SK-N-SH (cell line): ENCODE measurements around the gene ZSWIM5. TPM values are rescaled to one million over a fixed set of nuclear protein-coding genes. Genes with fewer than 3 reads are reported as not detected.
"Not testable (repeated sequence)": the region's sequence is repeated elsewhere in the genome, so short reads cannot be mapped to it uniquely, and the experiment has no call there.

ENCODE experiments used
- CTCF ChIA-PET: fragments of 300-600, 350-600 bp; formaldehyde crosslinking; extraction: SDS; loops from one replicate; lab custom pipeline; 2021; lab: Yijun Ruan, JAX
- POLR2A ChIA-PET: fragments of 350-600 bp; sonication (Branson Sonifier 250); formaldehyde crosslinking; extraction: SDS; loops from one replicate; lab custom pipeline; 2020; ENCODE audit warnings: antibody characterized with exemption, inconsistent platforms; lab: Yijun Ruan, JAX
- DNase-seq: peaks from one replicate; pipeline ENCODE4 v3.0.0; 2012
- H2AFZ ChIP-seq: fragments of 200-600 bp; sonication (generic); 2 replicates; pipeline ENCODE4 v1.8.1; 2016; ENCODE audit warnings: antibody characterized with exemption, mild to moderate bottlenecking, low read depth
- H3F3A ChIP-seq: fragments of 200-600 bp; sonication (generic); replicated peaks from 2 replicates; pipeline ENCODE3; 2016; ENCODE audit warnings: antibody characterized with exemption, mild to moderate bottlenecking; ENCODE audit not compliant: insufficient read depth
- H3K27ac ChIP-seq, 2 experiments: fragments of 200-500 bp in 1 of 2; fragments of 200-600 bp in 1 of 2; sonication (Bioruptor generic) in 1 of 2; sonication (generic), shearing (Covaris generic) in 1 of 2; 2 replicates each; pipeline versions ENCODE4 v1.5.1 to v1.6.1; 2014 to 2016; ENCODE audit warnings: low read depth in 2 of 2, inconsistent platforms in 1 of 2, low read length in 1 of 2, mild to moderate bottlenecking in 1 of 2, mixed read lengths in 1 of 2
- H3K27me3 ChIP-seq: fragments of 200-600 bp; sonication (generic), shearing (Covaris generic); 2 replicates; pipeline ENCODE4 v1.6.1; 2016; ENCODE audit warnings: mixed run types; ENCODE audit not compliant: insufficient read depth
- H3K36me3 ChIP-seq, 2 experiments: fragments of 200-500 bp in 1 of 2; fragments of 200-600 bp in 1 of 2; sonication (Bioruptor generic) in 1 of 2; sonication (generic) in 1 of 2; replicated peaks in 1 of 2; 2 replicates each; pipeline versions ENCODE3 to v1.5.1; 2014 to 2016; ENCODE audit warnings: low read length in 1 of 2, mild to moderate bottlenecking in 1 of 2; ENCODE audit not compliant: insufficient read depth in 2 of 2, control insufficient read depth in 1 of 2
- H3K4me1 ChIP-seq, 2 experiments: fragments of 200-500 bp in 1 of 2; fragments of 200-600 bp in 1 of 2; sonication (Bioruptor generic) in 1 of 2; sonication (generic), shearing (Covaris generic) in 1 of 2; 2 replicates each; pipeline versions ENCODE4 v1.5.1 to v1.6.1; 2014 to 2016; ENCODE audit warnings: low read depth in 1 of 2, low read length in 1 of 2, mixed run types in 1 of 2; ENCODE audit not compliant: insufficient read depth in 2 of 2, control insufficient read depth in 1 of 2
- H3K4me2 ChIP-seq: fragments of 200-600 bp; sonication (generic), shearing (Covaris generic); 2 replicates; pipeline ENCODE4 v1.6.1; 2017; ENCODE audit warnings: mixed run types
- H3K4me3 ChIP-seq, 2 experiments: fragments of 200-500 bp in 1 of 2; fragments of 200-600 bp in 1 of 2; sonication (Bioruptor generic) in 1 of 2; sonication (generic), shearing (Covaris generic) in 1 of 2; 2 replicates each; pipeline versions ENCODE4 v1.5.1 to v1.8.1; 2014 to 2016; ENCODE audit warnings: low read depth in 2 of 2, inconsistent platforms in 1 of 2, low read length in 1 of 2, mild to moderate bottlenecking in 1 of 2, mixed read lengths in 1 of 2, moderate library complexity in 1 of 2
- H3K79me2 ChIP-seq: fragments of 200-600 bp; sonication (generic); 2 replicates; pipeline ENCODE4 v1.8.1; 2017; ENCODE audit warnings: mild to moderate bottlenecking; ENCODE audit not compliant: insufficient read depth
- H3K9ac ChIP-seq: fragments of 200-600 bp; sonication (generic); 2 replicates; pipeline ENCODE4 v1.6.1; 2017; ENCODE audit warnings: mixed run types
- H3K9me2 ChIP-seq: fragments of 200-600 bp; sonication (generic); 2 replicates; pipeline ENCODE4 v1.6.1; 2017; ENCODE audit warnings: mixed run types
- H3K9me3 ChIP-seq: fragments of 200-600 bp; sonication (generic); 2 replicates; pipeline ENCODE4 v1.6.1; 2017; ENCODE audit warnings: mixed run types, mild to moderate bottlenecking, moderate library complexity
- H4K20me1 ChIP-seq: fragments of 200-600 bp; sonication (generic); 2 replicates; pipeline ENCODE4 v1.6.1; 2017; ENCODE audit warnings: mild to moderate bottlenecking, mixed run types; ENCODE audit not compliant: insufficient read depth
- ELF1 ChIP-seq: IDR thresholded peaks from 2 replicates; pipeline ENCODE4 v1.4.0; 2012
- EZH2phosphoT487 ChIP-seq: fragments of 200-600 bp; sonication (generic); IDR thresholded peaks from 2 replicates; pipeline ENCODE4 v1.6.1; 2017; ENCODE audit warnings: low read depth, mixed run types, mild to moderate bottlenecking, antibody characterized with exemption, moderate library complexity, borderline replicate concordance
- FOXJ3 ChIP-seq: sonication (generic); formaldehyde crosslinking; IDR thresholded peaks from 2 replicates; pipeline ENCODE4 v1.5.1; 2020; ENCODE audit warnings: mild to moderate bottlenecking, missing genetic modification reagents
- FOXM1 ChIP-seq: IDR thresholded peaks from 2 replicates; pipeline ENCODE4 v1.4.0; 2012; ENCODE audit warnings: low read depth, mild to moderate bottlenecking
- GATA2 ChIP-seq: sonication (generic); formaldehyde crosslinking; IDR thresholded peaks from 2 replicates; pipeline ENCODE4 v1.5.0; 2020; ENCODE audit warnings: mild to moderate bottlenecking, missing genetic modification reagents
- IRF3 ChIP-seq: fragments of 150-350 bp; IDR thresholded peaks from 2 replicates; pipeline ENCODE4 v1.6.1; 2016; ENCODE audit warnings: mild to moderate bottlenecking, low read depth, low read length
- NFIC ChIP-seq: IDR thresholded peaks from 2 replicates; pipeline ENCODE4 v1.4.0; 2012; ENCODE audit warnings: borderline replicate concordance
- NRF1 ChIP-seq: IDR thresholded peaks from 2 replicates; pipeline ENCODE4 v1.6.1; 2012; ENCODE audit warnings: low read depth, mild to moderate bottlenecking, low read length
- POLR2AphosphoS5 ChIP-seq: IDR thresholded peaks from 2 replicates; pipeline ENCODE4 v1.6.1; 2012; ENCODE audit warnings: low read depth, low read length
- RAD21 ChIP-seq: IDR thresholded peaks from 2 replicates; pipeline ENCODE4 v1.6.1; 2012; ENCODE audit warnings: mild to moderate bottlenecking, low read length
- RFX5 ChIP-seq: IDR thresholded peaks from 2 replicates; pipeline ENCODE4 v1.6.1; 2012; ENCODE audit warnings: mild to moderate bottlenecking, improper control_type of control experiment, low read length
- RXRA ChIP-seq: IDR thresholded peaks from 2 replicates; pipeline ENCODE4 v1.4.0; 2012; ENCODE audit warnings: low read depth, mild to moderate bottlenecking, borderline replicate concordance
- SIN3A ChIP-seq: IDR thresholded peaks from 2 replicates; pipeline ENCODE4 v1.6.1; 2012; ENCODE audit warnings: low read depth, mild to moderate bottlenecking, low read length, moderate library complexity, borderline replicate concordance
- TAF1 ChIP-seq: IDR thresholded peaks from 2 replicates; pipeline ENCODE4 v1.6.1; 2012; ENCODE audit warnings: low read depth, mild to moderate bottlenecking, low read length, moderate library complexity, borderline replicate concordance
- TCF12 ChIP-seq: IDR thresholded peaks from 2 replicates; pipeline ENCODE4 v1.4.0; 2012
- YY1 ChIP-seq: IDR thresholded peaks from 2 replicates; pipeline ENCODE4 v1.4.0; 2012; ENCODE audit warnings: low read depth, mild to moderate bottlenecking
- ZBTB33 ChIP-seq: IDR thresholded peaks from 2 replicates; pipeline ENCODE4 v1.4.0; 2012; ENCODE audit warnings: low read depth, borderline replicate concordance
- WGBS: methylation state at CpG from one replicate; pipeline ENCODE4 v1.1.6; 2017; ENCODE audit warnings: low lambda C conversion rate; 5-methylcytosine and 5-hydroxymethylcytosine counted together
- polyA plus RNA-seq, 3 experiments: library from polyadenylated mRNA; depleted of rRNA; stranded (reverse); fragments of >200 nt; gene quantifications; 2 replicates each; pipeline ENCODE4 v1.2.3, GENCODE V29; 2012
- TF ChIP-seq, protein P1 (sequence below): IDR thresholded peaks from 2 replicates; pipeline ENCODE4 v1.4.0; 2012; ENCODE audit warnings: low read depth
- TF ChIP-seq, protein P2 (sequence below): IDR thresholded peaks from 2 replicates; pipeline ENCODE4 v1.6.1; 2012; ENCODE audit warnings: mild to moderate bottlenecking, low read depth, low read length, moderate library complexity
- TF ChIP-seq, protein P3 (sequence below): fragments of 200-600 bp; sonication (generic); IDR thresholded peaks from 2 replicates; pipeline ENCODE4 v1.6.1; 2017; ENCODE audit warnings: antibody characterized with exemption, mild to moderate bottlenecking, moderate library complexity

ZSWIM5 gene
- polyA plus RNA-seq, 1 of the 3 experiments (the other 2 are of a cell fraction), result 0.07 TPM

GRCh38 chr1:45225598-45225997 is 19.2 kb upstream of the ZSWIM5 start:
- Histone ChIP-seq H3K9me2 (no peaks in the 10 kb centered on the region), H3K79me2 (no peaks in the 10 kb centered on the region), H4K20me1 (no peaks in the 10 kb centered on the region), H2AFZ (no peak overlapping the region), H3F3A (no peaks in the 10 kb centered on the region), H3K27ac (no peak overlapping the region), H3K4me1 (no peaks in the 10 kb centered on the region), H3K4me2 (no peak overlapping the region), H3K4me3 (no peak overlapping the region), H3K27me3 (no peaks in the 10 kb centered on the region), H3K9ac (no peak overlapping the region), H3K9me3 (no peaks in the 10 kb centered on the region), H3K36me3 (no peaks in the 10 kb centered on the region)
- CTCF ChIA-PET, result no interaction called here
- POLR2A ChIA-PET, result no interaction called here
- DNase-seq, result no peak
- TF ChIP-seq ELF1 (no peak), GATA2 (CRISPR knock-in tag) (no peak), RFX5 (no peak), NFIC (no peak), RAD21 (no peak), YY1 (no peak), FOXJ3 (CRISPR knock-in tag) (no peak), RXRA (no peak), ZBTB33 (no peak), IRF3 (no peak), TCF12 (no peak), POLR2AphosphoS5 (no peak), EZH2phosphoT487 (no peak), TAF1 (no peak), NRF1 (no peak), FOXM1 (no peak), SIN3A (no peak)
- TF ChIP-seq, protein P1, sequence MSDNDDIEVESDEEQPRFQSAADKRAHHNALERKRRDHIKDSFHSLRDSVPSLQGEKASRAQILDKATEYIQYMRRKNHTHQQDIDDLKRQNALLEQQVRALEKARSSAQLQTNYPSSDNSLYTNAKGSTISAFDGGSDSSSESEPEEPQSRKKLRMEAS, result no peak
- TF ChIP-seq, protein P2, sequence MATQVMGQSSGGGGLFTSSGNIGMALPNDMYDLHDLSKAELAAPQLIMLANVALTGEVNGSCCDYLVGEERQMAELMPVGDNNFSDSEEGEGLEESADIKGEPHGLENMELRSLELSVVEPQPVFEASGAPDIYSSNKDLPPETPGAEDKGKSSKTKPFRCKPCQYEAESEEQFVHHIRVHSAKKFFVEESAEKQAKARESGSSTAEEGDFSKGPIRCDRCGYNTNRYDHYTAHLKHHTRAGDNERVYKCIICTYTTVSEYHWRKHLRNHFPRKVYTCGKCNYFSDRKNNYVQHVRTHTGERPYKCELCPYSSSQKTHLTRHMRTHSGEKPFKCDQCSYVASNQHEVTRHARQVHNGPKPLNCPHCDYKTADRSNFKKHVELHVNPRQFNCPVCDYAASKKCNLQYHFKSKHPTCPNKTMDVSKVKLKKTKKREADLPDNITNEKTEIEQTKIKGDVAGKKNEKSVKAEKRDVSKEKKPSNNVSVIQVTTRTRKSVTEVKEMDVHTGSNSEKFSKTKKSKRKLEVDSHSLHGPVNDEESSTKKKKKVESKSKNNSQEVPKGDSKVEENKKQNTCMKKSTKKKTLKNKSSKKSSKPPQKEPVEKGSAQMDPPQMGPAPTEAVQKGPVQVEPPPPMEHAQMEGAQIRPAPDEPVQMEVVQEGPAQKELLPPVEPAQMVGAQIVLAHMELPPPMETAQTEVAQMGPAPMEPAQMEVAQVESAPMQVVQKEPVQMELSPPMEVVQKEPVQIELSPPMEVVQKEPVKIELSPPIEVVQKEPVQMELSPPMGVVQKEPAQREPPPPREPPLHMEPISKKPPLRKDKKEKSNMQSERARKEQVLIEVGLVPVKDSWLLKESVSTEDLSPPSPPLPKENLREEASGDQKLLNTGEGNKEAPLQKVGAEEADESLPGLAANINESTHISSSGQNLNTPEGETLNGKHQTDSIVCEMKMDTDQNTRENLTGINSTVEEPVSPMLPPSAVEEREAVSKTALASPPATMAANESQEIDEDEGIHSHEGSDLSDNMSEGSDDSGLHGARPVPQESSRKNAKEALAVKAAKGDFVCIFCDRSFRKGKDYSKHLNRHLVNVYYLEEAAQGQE, result no peak
- TF ChIP-seq, protein P3, sequence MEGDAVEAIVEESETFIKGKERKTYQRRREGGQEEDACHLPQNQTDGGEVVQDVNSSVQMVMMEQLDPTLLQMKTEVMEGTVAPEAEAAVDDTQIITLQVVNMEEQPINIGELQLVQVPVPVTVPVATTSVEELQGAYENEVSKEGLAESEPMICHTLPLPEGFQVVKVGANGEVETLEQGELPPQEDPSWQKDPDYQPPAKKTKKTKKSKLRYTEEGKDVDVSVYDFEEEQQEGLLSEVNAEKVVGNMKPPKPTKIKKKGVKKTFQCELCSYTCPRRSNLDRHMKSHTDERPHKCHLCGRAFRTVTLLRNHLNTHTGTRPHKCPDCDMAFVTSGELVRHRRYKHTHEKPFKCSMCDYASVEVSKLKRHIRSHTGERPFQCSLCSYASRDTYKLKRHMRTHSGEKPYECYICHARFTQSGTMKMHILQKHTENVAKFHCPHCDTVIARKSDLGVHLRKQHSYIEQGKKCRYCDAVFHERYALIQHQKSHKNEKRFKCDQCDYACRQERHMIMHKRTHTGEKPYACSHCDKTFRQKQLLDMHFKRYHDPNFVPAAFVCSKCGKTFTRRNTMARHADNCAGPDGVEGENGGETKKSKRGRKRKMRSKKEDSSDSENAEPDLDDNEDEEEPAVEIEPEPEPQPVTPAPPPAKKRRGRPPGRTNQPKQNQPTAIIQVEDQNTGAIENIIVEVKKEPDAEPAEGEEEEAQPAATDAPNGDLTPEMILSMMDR, result no peak
- WGBS, result 10% methylated on average over 5 of the region's 5 CpGs

- H3K4me2 ChIP-seq, DNase-seq, CTCF ChIA-PET, H2AFZ ChIP-seq, H3K79me2 ChIP-seq, H3K27me3 ChIP-seq, H3K9me2 ChIP-seq, POLR2A ChIA-PET, H3K9ac ChIP-seq, H3K36me3 ChIP-seq, H3K9me3 ChIP-seq, H3K27ac ChIP-seq, H3K4me3 ChIP-seq, H3F3A ChIP-seq, H3K4me1 ChIP-seq, H4K20me1 ChIP-seq: not testable (repeated sequence)
- 66% methylated on average over 8 of the region's 9 CpGs for WGBS
Observed at GRCh38 chr1:45223710-45224109, 17.3 kb upstream of the ZSWIM5 start.
